ENCODE data around the gene BACE1-AS.
"Not testable (repeated sequence)": the region's sequence is repeated elsewhere in the genome, so short reads cannot be mapped to it uniquely, and the experiment has no call there.

BACE1-AS gene

GRCh38 chr11:117290809-117291396 lies at the start of gene BACE1-AS:
Gene BACE1-AS (plus strand): TSS chr11:117291346.
- DNase-seq (ENCODE audit: low read depth): no peak
- H3K4me3 ChIP-seq (ENCODE audit: low read depth, low read length): no peak within 1 kb of the TSS

DNA sequence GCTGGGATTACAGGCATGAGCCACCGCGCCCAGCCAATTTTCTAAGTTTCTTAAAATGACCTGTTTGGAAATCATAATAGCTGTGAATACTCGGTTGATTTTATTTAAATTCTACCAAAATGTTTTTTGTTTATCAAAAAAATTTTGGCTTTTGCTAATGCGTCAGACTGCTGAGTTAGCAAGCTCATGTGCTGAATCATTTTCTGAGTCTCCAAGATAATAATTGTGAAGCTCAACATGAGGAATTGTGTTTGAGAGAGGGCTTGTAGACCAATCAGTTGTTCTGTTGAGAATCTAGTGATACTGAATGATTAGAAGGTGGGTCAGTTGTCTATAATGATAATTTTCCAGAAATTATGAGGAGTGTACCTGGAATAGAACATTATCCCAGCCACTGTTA lies 42.8 kb upstream of the BACE1-AS start:
- DNase-seq (ENCODE audit: low read depth): no peak

DNA sequence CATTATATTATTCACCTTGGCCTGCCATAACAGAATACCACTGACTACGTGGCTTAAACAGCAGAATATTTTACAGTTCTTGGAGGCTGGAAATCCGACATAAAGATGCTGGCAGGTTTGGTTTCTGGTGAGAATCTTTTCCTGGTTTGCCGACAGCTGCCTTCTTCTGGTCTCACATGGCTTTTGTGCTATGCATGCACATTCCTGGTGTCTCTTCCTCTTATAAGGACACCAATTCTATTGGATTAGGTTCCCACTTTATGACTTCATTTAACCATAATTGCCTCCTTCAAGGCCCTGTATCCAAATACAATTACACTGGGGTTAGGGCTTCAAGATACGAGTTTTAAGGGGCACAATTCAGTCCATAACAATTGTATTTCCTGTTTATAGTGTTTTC lies 41.6 kb upstream of the BACE1-AS start:
- H3K4me3 ChIP-seq (ENCODE audit: low read depth, low read length): no peak overlapping the region
- DNase-seq (ENCODE audit: low read depth): no peak

More for the DNA sequence above, 42.8 kb upstream of the BACE1-AS start:
- H3K4me3 ChIP-seq (ENCODE audit: low read depth, low read length): no peak overlapping the region

- H3K4me3 ChIP-seq (ENCODE audit: low read depth, low read length): no peak overlapping the region
- DNase-seq (ENCODE audit: low read depth): no peak
Measured at GRCh38 chr11:117251506-117251905, 39.6 kb upstream of the BACE1-AS start.

GRCh38 chr11:117255966-117256365 lies 35.2 kb upstream of the BACE1-AS start:
- no peak for DNase-seq (ENCODE audit: low read depth)
- no peak overlapping the region for H3K4me3 ChIP-seq (ENCODE audit: low read depth, low read length)

DNA sequence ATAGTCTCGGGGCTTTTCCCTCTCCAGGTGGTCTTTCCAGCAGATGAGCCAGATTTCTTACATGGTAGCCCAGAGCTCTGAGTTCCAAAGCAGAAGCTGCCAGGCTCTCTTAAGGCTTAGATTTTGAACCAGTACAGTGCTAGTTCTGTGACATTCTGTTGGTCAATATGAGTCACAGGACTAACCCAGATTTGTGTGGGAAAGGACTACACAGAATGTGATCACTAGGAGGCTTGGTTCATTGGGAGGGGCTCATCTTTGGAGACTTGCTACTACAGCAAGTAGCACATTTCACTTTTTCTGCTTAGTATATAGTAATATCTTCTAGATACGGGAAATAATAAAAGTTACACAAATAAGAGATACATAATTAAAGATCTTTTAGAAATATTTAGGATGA lies 34.6 kb upstream of the BACE1-AS start:
- no peak for DNase-seq (ENCODE audit: low read depth)
- no peak overlapping the region for H3K4me3 ChIP-seq (ENCODE audit: low read depth, low read length)

GRCh38 chr11:117258576-117258975 lies 32.6 kb upstream of the BACE1-AS start:
- DNase-seq (ENCODE audit: low read depth): no peak

DNA sequence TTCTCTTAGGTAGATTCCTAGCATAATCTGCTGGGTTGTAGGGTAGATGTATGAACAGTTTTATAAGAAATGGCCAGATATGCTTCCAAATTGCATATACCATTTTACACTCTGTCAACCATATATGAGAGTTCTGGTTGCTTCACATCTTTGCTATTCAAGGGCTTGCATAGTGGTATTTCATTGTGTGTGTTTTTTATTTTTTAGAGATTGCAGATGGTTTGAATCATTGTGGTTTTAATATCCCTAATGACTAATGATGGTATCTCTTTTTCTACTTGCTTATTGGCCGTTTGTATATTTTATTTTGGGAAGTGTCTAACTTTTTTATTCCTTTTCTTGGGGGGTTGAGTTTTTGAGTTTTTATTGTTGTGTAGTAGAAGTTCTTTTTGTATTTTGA lies 31.7 kb upstream of the BACE1-AS start:
- peak; percentile 25 for DNase-seq (ENCODE audit: low read depth)
- no peak overlapping the region for H3K4me3 ChIP-seq (ENCODE audit: low read depth, low read length)

More at GRCh38 chr11:117258576-117258975, 32.6 kb upstream of the BACE1-AS start:
- no peak overlapping the region for H3K4me3 ChIP-seq (ENCODE audit: low read depth, low read length)

DNA sequence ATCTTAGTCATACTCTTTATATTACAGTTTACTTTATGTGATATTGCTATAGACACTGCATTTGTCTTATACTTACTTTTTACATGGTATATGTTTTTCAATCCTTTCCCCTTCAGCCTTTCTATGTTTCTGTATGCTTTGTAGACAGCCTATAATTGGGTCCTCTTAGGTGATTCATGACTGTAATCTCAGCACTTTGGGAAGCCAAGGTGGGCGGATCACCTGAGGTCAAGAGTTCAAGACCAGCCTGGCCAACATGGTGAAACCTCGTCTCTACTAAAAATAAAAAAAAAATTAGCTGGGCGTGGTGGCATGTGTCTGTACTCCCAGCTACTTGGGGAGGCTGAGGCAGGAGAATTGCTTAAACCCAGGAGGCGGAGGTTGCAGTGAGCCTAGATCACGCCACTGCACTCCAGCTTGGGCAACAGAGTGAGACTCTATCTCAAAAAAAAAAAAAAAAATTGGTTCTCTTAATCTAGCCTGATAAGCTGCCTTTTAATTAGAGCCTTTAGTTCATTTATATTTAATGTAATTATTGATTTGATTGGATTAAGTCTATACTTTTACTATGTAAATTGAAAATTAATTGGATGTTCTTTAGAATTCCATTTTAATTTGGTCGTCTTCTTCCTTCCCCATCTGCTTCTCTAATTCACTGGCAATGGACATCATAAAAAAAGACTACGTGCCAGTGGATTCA lies 26.4 kb upstream of the BACE1-AS start:
- not testable (repeated sequence) for H3K4me3 ChIP-seq (ENCODE audit: low read depth, low read length); DNase-seq (ENCODE audit: low read depth)

GRCh38 chr11:117265745-117266144 lies 25.4 kb upstream of the BACE1-AS start:
- DNase-seq (ENCODE audit: low read depth): no peak

GRCh38 chr11:117269856-117270255 lies 21.3 kb upstream of the BACE1-AS start:
- DNase-seq (ENCODE audit: low read depth): no peak
- H3K4me3 ChIP-seq (ENCODE audit: low read depth, low read length): no peak overlapping the region

More at GRCh38 chr11:117265745-117266144, 25.4 kb upstream of the BACE1-AS start:
- H3K4me3 ChIP-seq (ENCODE audit: low read depth, low read length): no peak overlapping the region

GRCh38 chr11:117271208-117271607 lies 19.9 kb upstream of the BACE1-AS start:
- no peak for DNase-seq (ENCODE audit: low read depth)
- no peak overlapping the region for H3K4me3 ChIP-seq (ENCODE audit: low read depth, low read length)

- not testable (repeated sequence) for DNase-seq (ENCODE audit: low read depth)
Measured at GRCh38 chr11:117272175-117272574, 19.0 kb upstream of the BACE1-AS start.

DNA sequence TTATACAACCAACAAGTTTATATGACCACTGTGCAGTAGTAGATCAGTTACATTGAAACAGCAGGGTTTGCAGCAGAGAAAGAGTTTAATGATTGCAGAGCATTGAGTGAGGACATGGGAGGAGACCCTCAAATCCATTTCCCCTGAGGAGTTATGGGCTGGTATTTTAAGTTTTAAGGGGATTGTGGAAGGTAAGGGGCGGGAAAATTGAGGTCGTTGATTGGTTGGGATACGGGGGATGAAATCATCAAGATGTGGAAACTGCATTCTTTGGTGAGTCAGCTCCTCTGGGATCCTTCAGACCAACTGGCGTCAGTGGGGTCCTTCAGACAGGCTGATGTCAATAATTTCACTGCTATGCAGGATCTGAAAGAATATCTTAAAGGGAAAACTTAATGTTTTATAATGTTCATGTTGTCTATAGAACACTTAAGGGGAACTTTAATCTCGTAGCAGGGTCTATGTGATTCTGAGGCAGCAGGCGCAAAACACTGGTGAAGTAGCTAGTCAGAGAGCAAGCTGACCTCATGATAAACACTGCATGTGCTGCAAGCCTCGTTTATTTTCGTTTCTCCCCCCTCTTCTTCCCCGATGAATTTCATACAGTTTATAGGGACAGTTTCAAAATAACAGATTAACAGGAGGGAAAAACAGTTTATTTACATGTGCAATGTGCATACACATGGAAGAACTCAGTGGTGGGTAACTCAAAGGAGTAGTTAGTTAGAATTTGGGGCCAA lies 17.4 kb upstream of the BACE1-AS start:
- peak; percentile 85 for DNase-seq (ENCODE audit: low read depth)
- no peak overlapping the region for H3K4me3 ChIP-seq (ENCODE audit: low read depth, low read length)

More at GRCh38 chr11:117272175-117272574, 19.0 kb upstream of the BACE1-AS start:
- H3K4me3 ChIP-seq (ENCODE audit: low read depth, low read length): not testable (repeated sequence)

- no peak for DNase-seq (ENCODE audit: low read depth)
- no peak overlapping the region for H3K4me3 ChIP-seq (ENCODE audit: low read depth, low read length)
Measured at GRCh38 chr11:117278347-117278746, 12.8 kb upstream of the BACE1-AS start.

DNA sequence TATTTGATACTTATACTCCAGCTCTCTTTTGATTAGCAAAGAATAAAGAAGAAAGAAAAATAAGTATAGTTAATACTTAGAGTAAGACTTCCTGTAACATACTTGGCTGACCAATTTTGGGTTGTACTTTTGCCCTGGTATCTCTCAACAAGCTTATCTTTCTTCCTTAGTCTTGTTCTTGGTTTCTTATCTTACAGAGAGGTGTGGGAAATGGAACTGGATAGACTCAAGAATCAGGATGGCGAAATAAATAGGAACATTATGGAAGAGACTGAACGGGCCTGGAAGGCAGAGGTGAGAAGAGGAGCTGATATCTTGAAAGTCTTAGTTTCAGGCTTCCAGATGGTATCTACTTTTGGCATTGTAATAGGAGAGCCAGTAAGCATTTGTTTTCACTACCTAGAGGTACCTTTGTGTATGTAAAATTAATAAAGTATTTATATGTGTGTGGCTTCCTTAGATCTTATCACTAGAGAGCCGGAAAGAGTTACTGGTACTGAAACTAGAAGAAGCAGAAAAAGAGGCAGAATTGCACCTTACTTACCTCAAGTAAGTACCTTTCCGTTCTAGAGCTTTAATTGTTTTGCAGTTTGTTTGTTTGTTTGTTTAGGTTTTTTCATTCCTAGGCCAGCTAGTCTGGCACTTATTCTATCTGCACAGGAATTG lies 11.3 kb upstream of the BACE1-AS start:
- H3K4me3 ChIP-seq (ENCODE audit: low read depth, low read length): no peak overlapping the region
- DNase-seq (ENCODE audit: low read depth): no peak

DNA sequence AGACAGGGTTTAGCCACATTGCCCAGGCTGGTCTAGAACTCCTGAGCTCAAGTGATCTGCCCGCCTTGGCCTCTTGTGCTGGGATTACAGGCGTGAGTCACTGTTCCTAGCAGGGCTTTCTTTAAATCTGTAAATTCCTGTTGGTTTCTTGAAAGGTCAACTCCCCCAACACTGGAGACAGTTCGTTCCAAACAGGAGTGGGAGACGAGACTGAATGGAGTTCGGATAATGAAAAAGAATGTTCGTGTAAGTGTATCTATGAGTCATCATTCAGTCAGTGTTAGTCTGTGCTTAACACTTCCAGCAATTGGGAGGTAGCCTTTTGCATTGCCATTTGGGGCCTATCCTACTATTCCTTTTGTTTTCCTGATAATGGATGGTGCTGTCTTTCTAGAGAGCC lies 10.0 kb upstream of the BACE1-AS start:
- H3K4me3 ChIP-seq (ENCODE audit: low read depth, low read length): no peak overlapping the region
- DNase-seq (ENCODE audit: low read depth): peak; percentile 92

GRCh38 chr11:117281869-117282268 lies 9.3 kb upstream of the BACE1-AS start:
- DNase-seq (ENCODE audit: low read depth): no peak
- H3K4me3 ChIP-seq (ENCODE audit: low read depth, low read length): no peak overlapping the region

DNA sequence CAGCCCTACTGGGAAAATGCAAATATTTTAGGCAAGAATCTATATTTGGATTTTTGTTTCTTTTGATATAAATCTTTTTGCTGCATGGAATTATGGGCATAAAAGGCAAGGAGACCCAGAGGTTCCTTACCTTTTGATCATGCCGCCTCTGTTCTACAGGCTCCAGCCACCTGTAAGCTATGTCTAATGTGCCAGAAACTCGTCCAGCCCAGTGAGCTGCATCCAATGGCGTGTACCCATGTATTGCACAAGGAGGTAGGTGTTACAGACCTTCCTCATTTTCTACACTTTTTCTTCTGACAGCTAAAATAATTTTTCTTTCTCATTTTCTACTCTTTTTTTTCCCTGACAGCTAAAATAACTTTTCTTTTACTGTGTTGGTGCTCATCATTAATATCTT lies 8.2 kb upstream of the BACE1-AS start:
- no peak for DNase-seq (ENCODE audit: low read depth)
- H3K4me3 ChIP-seq (ENCODE audit: low read depth, low read length): no peak overlapping the region

DNA sequence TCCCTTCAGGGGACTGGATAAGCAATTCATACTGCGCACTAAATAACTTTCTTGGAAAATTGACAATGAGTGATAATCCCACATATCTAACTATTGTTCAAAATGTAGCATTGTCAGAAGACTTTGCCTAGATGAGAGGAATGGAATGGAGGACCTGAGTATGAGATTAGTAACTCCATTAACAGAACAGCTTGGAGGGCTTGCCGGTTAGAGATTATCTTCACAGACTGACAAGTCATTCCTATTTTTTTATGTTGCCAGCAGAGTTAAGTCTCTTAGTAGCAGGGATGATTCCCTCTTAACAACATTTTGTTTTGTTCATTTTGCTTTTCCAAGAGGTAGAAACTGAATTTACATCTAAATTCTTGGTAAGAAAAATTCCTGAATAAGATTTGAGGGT lies 7.1 kb upstream of the BACE1-AS start:
- H3K4me3 ChIP-seq (ENCODE audit: low read depth, low read length): no peak overlapping the region
- DNase-seq (ENCODE audit: low read depth): no peak

Data from skeletal muscle cell (primary cell).